PC-9 (cell line): ENCODE data around the gene USP24. TPM values are rescaled to one million over a fixed set of nuclear protein-coding genes. Genes with fewer than 3 reads are reported as not detected.

ENCODE experiments used
- BruUV-seq: library from RNA; stranded (reverse); fragments of 400-500 nt; replicated peaks from 2 replicates; lab custom pipeline; 2021; lab: Mats Ljungman, UMichigan
- CTCF ChIA-PET: fragments of 300-600 bp; sonication (Branson Sonifier 250); formaldehyde crosslinking; loops from one replicate; lab custom pipeline; 2022; ENCODE audit warnings: antibody characterized with exemption; lab: Charles Lee
- POLR2A ChIA-PET: fragments of 300-600 bp; sonication (Branson Sonifier 250); formaldehyde crosslinking; loops from one replicate; lab custom pipeline; 2022; ENCODE audit warnings: antibody characterized with exemption; ENCODE audit not compliant: unreplicated experiment; lab: Charles Lee
- DNase-seq, 2 experiments: peaks; one replicate each; pipeline versions ENCODE4 v3.0.0 to v3.0.0-alpha.2; 2015 to 2022; ENCODE audit warnings: mixed read lengths in 1 of 2
- H2AFZ ChIP-seq: fragments of 200-600 bp; sonication (generic); 2 replicates; pipeline ENCODE4 v1.8.1; 2017; ENCODE audit warnings: antibody characterized with exemption
- H3F3A ChIP-seq: fragments of 200-600 bp; sonication (generic); 2 replicates; pipeline ENCODE4 v1.8.1; 2017; ENCODE audit warnings: antibody characterized with exemption, mild to moderate bottlenecking, low read depth; ENCODE audit not compliant: insufficient read depth
- H3K27ac ChIP-seq: fragments of 200-600 bp; sonication (generic); 2 replicates; pipeline ENCODE4 v1.6.1; 2016; ENCODE audit warnings: mixed run types
- H3K27me3 ChIP-seq: fragments of 200-600 bp; sonication (generic); 2 replicates; pipeline ENCODE4 v1.6.1; 2016; ENCODE audit warnings: low read depth, mixed run types; ENCODE audit not compliant: insufficient read depth
- H3K36me3 ChIP-seq: fragments of 200-600 bp; sonication (generic); 2 replicates; pipeline ENCODE4 v1.6.1; 2016; ENCODE audit warnings: low read depth, mixed run types
- H3K4me1 ChIP-seq: fragments of 200-600 bp; sonication (generic); replicated peaks from 2 replicates; pipeline ENCODE4 v1.6.1; 2016; ENCODE audit warnings: mixed run types; ENCODE audit not compliant: insufficient read depth
- H3K4me2 ChIP-seq: fragments of 200-600 bp; sonication (generic); 2 replicates; pipeline ENCODE4 v1.6.1; 2017; ENCODE audit warnings: mixed run types
- H3K4me3 ChIP-seq: fragments of 200-600 bp; sonication (generic); 2 replicates; pipeline ENCODE4 v1.6.1; 2016; ENCODE audit warnings: mixed run types
- H3K79me2 ChIP-seq: fragments of 200-600 bp; sonication (generic); 2 replicates; pipeline ENCODE4 v1.6.1; 2017; ENCODE audit warnings: low read depth, mixed run types
- H3K9me2 ChIP-seq: fragments of 200-600 bp; sonication (generic); 2 replicates; pipeline ENCODE4 v1.8.1; 2017; ENCODE audit warnings: mild to moderate bottlenecking; ENCODE audit not compliant: insufficient read depth
- H3K9me3 ChIP-seq: fragments of 200-600 bp; sonication (generic); 2 replicates; pipeline ENCODE4 v1.8.1; 2016; ENCODE audit warnings: low read depth; ENCODE audit not compliant: insufficient read depth
- H4K20me1 ChIP-seq: fragments of 200-600 bp; sonication (generic); 2 replicates; pipeline ENCODE4 v1.8.1; 2017; ENCODE audit not compliant: insufficient read depth
- CTCF ChIP-seq: fragments of 200-600 bp; sonication (generic); conservative IDR thresholded peaks from 2 replicates; pipeline ENCODE4 v1.6.1; 2017; ENCODE audit warnings: mixed run types, antibody characterized with exemption, mild to moderate bottlenecking, moderate library complexity
- EZH2 ChIP-seq: fragments of 200-600 bp; sonication (generic); IDR thresholded peaks from 2 replicates; pipeline ENCODE4 v1.8.0; 2017; ENCODE audit warnings: antibody characterized with exemption, low read depth
- intact Hi-C: fragments of 100-400 bp; cut with micrococcal nuclease; formaldehyde crosslinking; loops from one replicate; pipeline ENCODE4 v1.10.0; 2022; ENCODE audit not compliant: unreplicated experiment
- total RNA-seq: library from RNA; stranded (reverse); gene quantifications from 2 replicates; pipeline ENCODE4 v1.2.3, GENCODE V29; 2021

USP24 gene
- total RNA-seq, 1 experiment from 2014 or later: 61.0 TPM

GRCh38 chr1:55068638-55069037 is 146.5 kb downstream of the USP24 start:
- peaks cover 46% of the 10 kb centered on the region for H3K36me3 ChIP-seq

GRCh38 chr1:55067914-55068313 is 147.2 kb downstream of the USP24 start:
- Histone ChIP-seq H2AFZ (no peak overlapping the region), H3K4me2 (no peak overlapping the region), H4K20me1 (0 out of 2 replicates have a peak, but pooled peaks cover 10% of the 10 kb centered on the region), H3K79me2 (no peaks in the 10 kb centered on the region), H3K27ac (no peak overlapping the region), H3F3A (peaks cover 18% of the 10 kb centered on the region; the same call in 1 of the 2 replicates), H3K9me3 (no peaks in the 10 kb centered on the region), H3K4me1 (no peaks in the 10 kb centered on the region; the same call in 1 of the 2 replicates), H3K36me3 (peaks cover 41% of the 10 kb centered on the region), H3K9me2 (no peaks in the 10 kb centered on the region), H3K27me3 (no peaks in the 10 kb centered on the region), H3K4me3 (no peak overlapping the region)
- ChIA-PET CTCF (no interaction called here), POLR2A (no interaction called here)
- TF ChIP-seq CTCF: no peak
- no peak for TF ChIP-seq EZH2
- DNase-seq: no peak
- no TSS peak for BruUV-seq
- intact Hi-C loops: no loop called here

More at GRCh38 chr1:55068638-55069037, 146.5 kb downstream of the USP24 start:
- CTCF ChIA-PET: no interaction called here
- 0 out of 2 replicates have a peak, but pooled peaks cover 10% of the 10 kb centered on the region for H4K20me1 ChIP-seq
- no peaks in the 10 kb centered on the region for H3K79me2 ChIP-seq
- POLR2A ChIA-PET: no interaction called here
- TSS peak; percentile 17 for BruUV-seq
- intact Hi-C loops: no loop called here
- H3K4me1 ChIP-seq: no peaks in the 10 kb centered on the region; the same call in 1 of the 2 replicates
- peaks cover 24% of the 10 kb centered on the region; the same call in 1 of the 2 replicates for H3F3A ChIP-seq
- no peak overlapping the region for H3K27ac ChIP-seq
- H3K4me3 ChIP-seq: no peak overlapping the region
- no peak overlapping the region for H3K4me2 ChIP-seq
- H2AFZ ChIP-seq: no peak overlapping the region
- H3K9me3 ChIP-seq: no peaks in the 10 kb centered on the region
- TF ChIP-seq CTCF (no peak), EZH2 (no peak)
- no peaks in the 10 kb centered on the region for H3K9me2 ChIP-seq
- DNase-seq: no peak
- no peaks in the 10 kb centered on the region for H3K27me3 ChIP-seq

GRCh38 chr1:55067022-55067778 is 148.0 kb downstream of the USP24 start:
- Histone ChIP-seq H3K9me3 (no peaks in the 10 kb centered on the region), H3F3A (peaks cover 14% of the 10 kb centered on the region; the same call in 1 of the 2 replicates), H2AFZ (no peak overlapping the region), H3K79me2 (no peaks in the 10 kb centered on the region), H3K36me3 (peaks cover 36% of the 10 kb centered on the region), H3K27me3 (no peaks in the 10 kb centered on the region), H3K27ac (no peak overlapping the region), H3K9me2 (no peaks in the 10 kb centered on the region), H3K4me1 (no peaks in the 10 kb centered on the region; the same call in 1 of the 2 replicates), H3K4me3 (no peak overlapping the region), H3K4me2 (no peak overlapping the region), H4K20me1 (0 out of 2 replicates have a peak, but pooled peaks cover 10% of the 10 kb centered on the region)
- intact Hi-C loops: no loop called here
- no peak for TF ChIP-seq CTCF
- TF ChIP-seq EZH2: no peak
- CTCF ChIA-PET: no interaction called here
- no TSS peak for BruUV-seq
- no peak for DNase-seq
- POLR2A ChIA-PET: no interaction called here
